ENCODE measurements around the gene COX14. TPM values are rescaled to one million over a fixed set of nuclear protein-coding genes. Genes with fewer than 3 reads are reported as not detected.

COX14 gene
- total and polyA plus RNA-seq, 4 donors = 26.7 to 172 (median 53.5) TPM

DNA sequence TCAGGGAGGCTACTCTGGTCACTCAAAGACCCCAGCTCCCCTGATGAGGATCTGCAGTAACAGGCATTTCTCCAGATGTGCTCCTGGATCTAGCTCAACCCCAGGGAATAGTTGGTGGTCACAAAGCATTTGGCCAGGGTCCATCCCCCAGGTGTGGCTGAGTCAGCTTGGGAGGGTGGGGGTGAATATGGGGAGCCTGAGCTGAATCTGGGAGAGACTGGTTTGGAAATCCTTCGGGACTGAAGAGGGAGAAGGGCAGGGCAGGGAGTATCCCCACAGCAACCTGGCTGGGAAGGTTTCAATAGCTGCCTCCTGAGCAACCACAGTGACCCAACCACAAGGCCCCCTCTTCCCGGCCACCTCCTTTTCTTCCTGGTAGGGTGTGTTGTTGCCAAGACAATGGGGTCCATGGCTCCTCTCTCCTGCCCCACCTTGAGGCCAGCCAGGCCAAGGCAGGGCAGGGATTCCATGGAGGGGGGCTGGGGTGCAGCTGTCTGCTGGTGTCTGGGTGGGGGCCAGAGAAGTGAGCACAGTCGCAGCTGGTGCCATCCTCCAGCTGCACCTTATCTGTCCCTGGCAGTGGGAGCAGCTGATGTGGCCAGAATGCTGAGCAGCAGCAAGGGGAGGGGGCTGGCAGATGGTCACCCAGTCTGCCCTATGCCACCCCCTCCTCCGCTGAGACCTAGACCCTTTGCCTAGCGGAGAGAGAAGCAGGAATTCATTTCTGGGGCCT is 49.1 kb upstream of the COX14 start:
- H3K27me3 ChIP-seq (ENCODE audit: control insufficient read depth in 4 of 4, insufficient read depth in 4 of 4, low read length in 3 of 4) = peaks cover 0 to 2% (median 0%) of the 10 kb centered on the region in 4 donors

DNA sequence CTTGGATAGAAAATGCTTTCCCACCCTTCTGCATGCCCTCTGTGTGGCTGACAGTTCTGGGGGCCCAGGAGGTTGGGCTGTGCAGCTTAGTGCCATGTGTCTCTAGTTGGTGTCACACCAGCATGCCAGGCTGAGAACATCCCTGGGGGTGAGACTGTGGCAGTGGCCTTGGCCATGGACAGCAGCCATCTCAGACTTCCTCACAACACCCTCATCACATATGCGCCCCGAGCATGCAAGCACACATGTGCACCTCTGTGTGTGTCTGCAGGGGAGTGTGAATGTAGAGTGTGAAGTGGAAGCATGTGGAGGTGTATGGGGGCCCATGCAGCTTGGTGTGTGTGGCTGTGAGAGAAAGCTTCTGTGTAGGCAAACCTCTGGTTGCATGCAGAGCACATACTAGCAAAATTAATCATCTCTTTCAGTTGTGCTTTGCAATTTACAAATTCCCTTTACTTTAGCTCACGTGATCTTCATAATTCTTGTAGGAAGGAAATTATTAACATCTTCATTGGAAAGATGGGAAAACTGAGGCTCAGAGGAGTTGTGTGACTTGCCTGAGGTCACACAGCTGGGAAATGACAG is 46.2 kb upstream of the COX14 start:
- WGBS = 84% methylated on average over 3 of the region's 3 CpGs

More for the DNA sequence above, 49.1 kb upstream of the COX14 start:
- TF ChIP-seq JUND (IDR thresholded peaks at IDR 0.05) (no peak), GABPA (IDR thresholded peaks at IDR 0.05 in 1 of 2, conservative IDR thresholded peaks at IDR 0.05 in 1 of 2) (no peak), HNF4A (conservative IDR thresholded peaks at IDR 0.05) (no peak)
- Histone ChIP-seq H3K4me1 (ENCODE audit: control insufficient read depth in 4 of 4, insufficient read depth in 4 of 4, low read length in 3 of 4) (peaks cover 0 to 3% (median 2%) of the 10 kb centered on the region in 4 donors), H3K27ac (ENCODE audit: low read depth in 1 of 2, low read length in 2 of 2) (no peak overlapping the region), H3K36me3 (ENCODE audit: control insufficient read depth in 4 of 4, insufficient read depth in 3 of 4, low read depth in 1 of 4, low read length in 3 of 4) (no peaks in the 10 kb centered on the region), H3K4me3 (ENCODE audit: low read depth in 1 of 3, low read length in 3 of 3) (no peak overlapping the region), H3K9ac (ENCODE audit: low read depth in 1 of 2, low read length in 2 of 2) (no peak overlapping the region), H3K9me3 (ENCODE audit: control insufficient read depth in 4 of 4, low read length in 3 of 4) (no peaks in the 10 kb centered on the region)
- DNase-seq (ENCODE audit: low spot score) = no peak
- WGBS = 80% methylated on average over 5 of the region's 5 CpGs

DNA sequence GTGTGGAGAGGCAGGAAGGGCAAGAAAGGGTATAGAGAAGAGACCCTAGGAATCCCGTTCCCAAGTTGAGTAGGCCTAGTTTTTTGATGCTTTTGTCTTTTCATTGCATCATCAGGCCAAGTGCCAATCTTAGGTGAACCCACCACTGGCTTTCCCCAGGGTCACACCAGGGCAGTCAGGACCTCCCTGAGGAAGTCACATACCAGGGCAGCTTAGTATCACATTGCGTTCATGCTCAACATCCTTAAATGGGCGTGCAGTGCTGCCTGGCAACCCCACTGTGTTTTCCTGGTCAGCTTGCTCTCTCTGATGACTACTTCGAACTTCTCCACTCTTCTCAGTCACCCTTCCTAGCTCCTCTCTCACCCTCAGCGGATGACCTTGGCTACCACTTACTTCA is 45.6 kb upstream of the COX14 start:
- Histone ChIP-seq H3K9ac (ENCODE audit: low read depth in 1 of 2, low read length in 2 of 2) (no peak overlapping the region), H3K27me3 (ENCODE audit: control insufficient read depth in 4 of 4, insufficient read depth in 4 of 4, low read length in 3 of 4) (no peaks in the 10 kb centered on the region), H3K4me3 (ENCODE audit: low read depth in 1 of 3, low read length in 3 of 3) (no peak overlapping the region), H3K4me1 (ENCODE audit: control insufficient read depth in 4 of 4, insufficient read depth in 4 of 4, low read length in 3 of 4) (peaks cover 0 to 4% (median 0%) of the 10 kb centered on the region in 4 donors), H3K36me3 (ENCODE audit: control insufficient read depth in 4 of 4, insufficient read depth in 3 of 4, low read depth in 1 of 4, low read length in 3 of 4) (no peaks in the 10 kb centered on the region), H3K27ac (ENCODE audit: low read depth in 1 of 2, low read length in 2 of 2) (no peak overlapping the region), H3K9me3 (ENCODE audit: control insufficient read depth in 4 of 4, low read length in 3 of 4) (no peaks in the 10 kb centered on the region)
- TF ChIP-seq, protein P1, sequence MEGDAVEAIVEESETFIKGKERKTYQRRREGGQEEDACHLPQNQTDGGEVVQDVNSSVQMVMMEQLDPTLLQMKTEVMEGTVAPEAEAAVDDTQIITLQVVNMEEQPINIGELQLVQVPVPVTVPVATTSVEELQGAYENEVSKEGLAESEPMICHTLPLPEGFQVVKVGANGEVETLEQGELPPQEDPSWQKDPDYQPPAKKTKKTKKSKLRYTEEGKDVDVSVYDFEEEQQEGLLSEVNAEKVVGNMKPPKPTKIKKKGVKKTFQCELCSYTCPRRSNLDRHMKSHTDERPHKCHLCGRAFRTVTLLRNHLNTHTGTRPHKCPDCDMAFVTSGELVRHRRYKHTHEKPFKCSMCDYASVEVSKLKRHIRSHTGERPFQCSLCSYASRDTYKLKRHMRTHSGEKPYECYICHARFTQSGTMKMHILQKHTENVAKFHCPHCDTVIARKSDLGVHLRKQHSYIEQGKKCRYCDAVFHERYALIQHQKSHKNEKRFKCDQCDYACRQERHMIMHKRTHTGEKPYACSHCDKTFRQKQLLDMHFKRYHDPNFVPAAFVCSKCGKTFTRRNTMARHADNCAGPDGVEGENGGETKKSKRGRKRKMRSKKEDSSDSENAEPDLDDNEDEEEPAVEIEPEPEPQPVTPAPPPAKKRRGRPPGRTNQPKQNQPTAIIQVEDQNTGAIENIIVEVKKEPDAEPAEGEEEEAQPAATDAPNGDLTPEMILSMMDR (IDR thresholded peaks at IDR 0.05; ENCODE audit: low read depth, low read length, missing input control) = no peak
- TF ChIP-seq RXRA (IDR thresholded peaks at IDR 0.05) = peak in 1 of 2 donors; percentile 33
- DNase-seq (ENCODE audit: low spot score) = no peak
- 71% methylated on average over 5 of the region's 5 CpGs for WGBS

More for the DNA sequence above, 46.2 kb upstream of the COX14 start:
- Histone ChIP-seq H3K27ac (ENCODE audit: low read depth in 1 of 2, low read length in 2 of 2) (no peak overlapping the region), H3K9ac (ENCODE audit: low read depth in 1 of 2, low read length in 2 of 2) (no peak overlapping the region), H3K27me3 (ENCODE audit: control insufficient read depth in 4 of 4, insufficient read depth in 4 of 4, low read length in 3 of 4) (no peaks in the 10 kb centered on the region), H3K9me3 (ENCODE audit: control insufficient read depth in 4 of 4, low read length in 3 of 4) (no peaks in the 10 kb centered on the region), H3K36me3 (ENCODE audit: control insufficient read depth in 4 of 4, insufficient read depth in 3 of 4, low read depth in 1 of 4, low read length in 3 of 4) (no peaks in the 10 kb centered on the region), H3K4me3 (ENCODE audit: low read depth in 1 of 3, low read length in 3 of 3) (no peak overlapping the region), H3K4me1 (ENCODE audit: control insufficient read depth in 4 of 4, insufficient read depth in 4 of 4, low read length in 3 of 4) (peaks cover 0 to 6% (median 0%) of the 10 kb centered on the region in 4 donors)
- TF ChIP-seq, protein P2, sequence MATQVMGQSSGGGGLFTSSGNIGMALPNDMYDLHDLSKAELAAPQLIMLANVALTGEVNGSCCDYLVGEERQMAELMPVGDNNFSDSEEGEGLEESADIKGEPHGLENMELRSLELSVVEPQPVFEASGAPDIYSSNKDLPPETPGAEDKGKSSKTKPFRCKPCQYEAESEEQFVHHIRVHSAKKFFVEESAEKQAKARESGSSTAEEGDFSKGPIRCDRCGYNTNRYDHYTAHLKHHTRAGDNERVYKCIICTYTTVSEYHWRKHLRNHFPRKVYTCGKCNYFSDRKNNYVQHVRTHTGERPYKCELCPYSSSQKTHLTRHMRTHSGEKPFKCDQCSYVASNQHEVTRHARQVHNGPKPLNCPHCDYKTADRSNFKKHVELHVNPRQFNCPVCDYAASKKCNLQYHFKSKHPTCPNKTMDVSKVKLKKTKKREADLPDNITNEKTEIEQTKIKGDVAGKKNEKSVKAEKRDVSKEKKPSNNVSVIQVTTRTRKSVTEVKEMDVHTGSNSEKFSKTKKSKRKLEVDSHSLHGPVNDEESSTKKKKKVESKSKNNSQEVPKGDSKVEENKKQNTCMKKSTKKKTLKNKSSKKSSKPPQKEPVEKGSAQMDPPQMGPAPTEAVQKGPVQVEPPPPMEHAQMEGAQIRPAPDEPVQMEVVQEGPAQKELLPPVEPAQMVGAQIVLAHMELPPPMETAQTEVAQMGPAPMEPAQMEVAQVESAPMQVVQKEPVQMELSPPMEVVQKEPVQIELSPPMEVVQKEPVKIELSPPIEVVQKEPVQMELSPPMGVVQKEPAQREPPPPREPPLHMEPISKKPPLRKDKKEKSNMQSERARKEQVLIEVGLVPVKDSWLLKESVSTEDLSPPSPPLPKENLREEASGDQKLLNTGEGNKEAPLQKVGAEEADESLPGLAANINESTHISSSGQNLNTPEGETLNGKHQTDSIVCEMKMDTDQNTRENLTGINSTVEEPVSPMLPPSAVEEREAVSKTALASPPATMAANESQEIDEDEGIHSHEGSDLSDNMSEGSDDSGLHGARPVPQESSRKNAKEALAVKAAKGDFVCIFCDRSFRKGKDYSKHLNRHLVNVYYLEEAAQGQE (IDR thresholded peaks at IDR 0.05) = no peak
- no peak for TF ChIP-seq NR2F2 (IDR thresholded peaks at IDR 0.05)
- no peak for DNase-seq (ENCODE audit: low spot score)

Data from liver (tissue), 9 donors.